Hindlimb muscle (tissue), 1 donor: ENCODE measurements around the gene FBXO5. TPM values are rescaled to one million over a fixed set of nuclear protein-coding genes. Genes with fewer than 3 reads are reported as not detected.
"Not testable (repeated sequence)": the region's sequence is repeated elsewhere in the genome, so short reads cannot be mapped to it uniquely, and the experiment has no call there.

Source experiments
- DNase-seq: peaks from one replicate; pipeline ENCODE4 v3.0.0-alpha.2; 2013
- polyA plus RNA-seq: library from polyadenylated mRNA; unstranded; fragments of 120-200 nt; gene quantifications from one replicate; pipeline ENCODE4 v1.2.1, GENCODE V29; 2013; ENCODE audit not compliant: insufficient read length

Gene FBXO5
- polyA plus RNA-seq, 1 donor: 11.7 TPM

- DNase-seq: no peak
These were observed 10.6 kb upstream of the FBXO5 start for GRCh38 chr6:152993431-152993830.

DNA sequence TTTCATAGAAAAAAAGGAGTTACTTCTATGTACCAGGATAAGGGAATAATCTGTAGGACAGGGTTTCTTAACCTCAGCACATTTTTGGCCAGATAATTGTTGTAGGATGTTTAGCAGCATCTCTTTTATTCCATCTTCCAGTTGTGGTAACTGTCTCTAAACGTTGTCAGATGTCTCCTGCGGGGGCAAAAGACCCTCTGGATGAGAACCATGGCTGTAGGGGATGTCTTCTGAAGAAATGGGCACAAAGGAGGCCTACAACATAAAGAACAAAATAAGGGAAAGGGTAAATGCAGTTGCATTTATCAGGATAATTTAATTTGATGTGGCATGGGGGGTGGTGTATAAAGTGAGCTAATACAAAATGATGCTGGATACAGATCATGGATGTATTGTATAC, 4.1 kb upstream of the FBXO5 start:
- no peak for DNase-seq

GRCh38 chr6:152985300-152985699, 2.5 kb upstream of the FBXO5 start:
- not testable (repeated sequence) for DNase-seq

GRCh38 chr6:152984513-152984872, 1.7 kb upstream of the FBXO5 start:
- DNase-seq: no peak

- peak; percentile 87 for DNase-seq
These were observed 1.0 kb upstream of the FBXO5 start for GRCh38 chr6:152983637-152984512.

- DNase-seq: no peak
These were observed 595 bp downstream of the FBXO5 start for GRCh38 chr6:152981989-152982903.

DNA sequence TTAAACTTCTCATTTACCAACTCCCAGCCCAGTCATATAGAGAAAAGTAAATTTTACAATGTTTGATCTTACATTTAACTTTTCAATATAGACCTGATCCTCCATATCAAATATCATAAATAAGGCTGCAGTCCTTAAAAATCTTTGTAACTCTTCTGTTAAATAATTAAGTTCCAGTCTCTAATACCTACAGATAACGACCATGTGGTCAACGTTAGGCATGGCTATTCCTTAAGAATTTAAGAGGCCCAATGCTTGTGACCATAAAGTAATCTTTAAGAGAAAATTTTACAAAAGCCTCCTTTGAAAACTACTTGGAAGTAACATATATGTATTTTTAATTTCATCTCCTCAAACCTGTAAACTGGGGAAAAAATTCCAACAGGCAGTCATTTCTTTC, 1.6 kb downstream of the FBXO5 start:
- DNase-seq: no peak

DNA sequence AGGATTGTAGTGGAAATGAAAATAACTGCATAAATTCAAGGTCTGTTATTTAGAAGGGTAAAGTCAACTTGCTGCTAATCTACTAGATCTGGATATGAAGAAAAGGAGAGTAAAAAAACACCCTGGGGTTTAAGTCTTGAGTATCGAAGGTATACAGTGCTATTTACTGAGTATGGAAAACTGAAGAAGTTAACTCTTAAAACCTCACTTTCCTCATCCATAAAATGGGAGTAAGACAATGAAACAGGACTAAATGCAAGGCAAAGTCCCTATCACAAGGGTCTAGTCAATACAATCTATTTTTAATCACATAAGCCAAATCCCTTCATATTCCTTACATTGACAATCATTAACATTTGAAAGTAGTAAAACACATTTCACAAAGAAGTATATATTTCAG, 2.2 kb downstream of the FBXO5 start:
- no peak for DNase-seq

DNA sequence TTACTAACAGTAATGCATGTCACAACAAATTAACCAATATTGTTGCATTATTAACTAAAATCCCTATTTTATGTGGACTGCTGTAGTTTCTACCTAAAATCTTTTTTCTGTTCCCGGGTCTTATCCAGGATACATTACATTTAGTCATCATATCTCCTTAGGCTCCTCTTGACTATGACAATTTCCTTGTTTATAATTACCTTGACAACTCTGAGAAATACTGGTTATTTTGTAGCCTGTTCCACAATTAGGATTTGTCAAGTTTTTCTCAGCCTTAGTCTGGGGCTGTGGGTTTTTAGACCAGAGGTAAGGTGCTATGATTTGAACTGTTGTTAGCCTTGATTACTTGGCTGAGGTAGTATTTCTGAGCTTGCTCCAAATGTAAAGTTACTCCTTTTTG, 3.7 kb downstream of the FBXO5 start:
- DNase-seq: no peak

GRCh38 chr6:152978058-152978457, 4.8 kb downstream of the FBXO5 start:
- DNase-seq: no peak

DNA sequence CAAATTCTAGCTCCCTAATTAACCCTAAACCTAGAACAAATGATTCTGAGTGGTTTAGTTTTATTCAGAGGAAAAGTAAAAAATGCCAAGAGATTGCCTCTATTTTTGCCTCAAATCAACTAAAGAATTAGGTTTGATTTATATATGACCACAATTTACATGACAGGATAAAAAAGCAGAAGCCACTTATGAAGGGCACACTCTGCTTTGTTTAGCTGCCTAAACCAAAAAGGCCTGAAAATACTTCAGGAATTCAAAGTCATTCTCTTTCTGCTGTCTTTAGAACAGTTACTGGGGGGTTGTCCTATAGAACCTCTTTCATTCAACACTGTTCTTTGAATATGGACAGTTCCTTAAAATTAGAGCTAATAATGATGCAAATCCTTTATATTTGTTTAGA, 5.3 kb downstream of the FBXO5 start:
- no peak for DNase-seq

GRCh38 chr6:152976749-152977148, 6.1 kb downstream of the FBXO5 start:
- DNase-seq: no peak

- no peak for DNase-seq
These were observed 7.5 kb downstream of the FBXO5 start for GRCh38 chr6:152975204-152975915.

DNA sequence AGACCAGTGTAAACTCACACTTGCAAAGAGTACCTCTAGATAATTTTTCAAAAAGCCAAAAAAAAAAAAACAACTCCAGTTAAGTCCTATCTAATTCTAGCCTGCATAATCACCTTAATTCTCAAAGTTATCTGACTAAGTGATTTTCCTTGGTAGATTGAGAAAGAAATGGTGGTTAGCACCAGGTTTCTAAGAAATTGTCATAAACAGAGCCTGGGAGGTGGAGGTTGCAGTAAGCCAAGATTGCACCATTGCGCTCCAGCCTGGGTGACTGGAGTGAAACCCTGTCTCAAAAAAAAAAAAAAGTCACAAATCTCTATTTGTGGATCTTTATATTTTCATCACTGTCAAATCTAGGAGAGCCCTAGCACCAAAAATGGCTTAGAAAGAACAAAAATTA, 8.9 kb downstream of the FBXO5 start:
- no peak for DNase-seq

- no peak for DNase-seq
These were observed 13.0 kb downstream of the FBXO5 start for GRCh38 chr6:152969688-152970418.

DNA sequence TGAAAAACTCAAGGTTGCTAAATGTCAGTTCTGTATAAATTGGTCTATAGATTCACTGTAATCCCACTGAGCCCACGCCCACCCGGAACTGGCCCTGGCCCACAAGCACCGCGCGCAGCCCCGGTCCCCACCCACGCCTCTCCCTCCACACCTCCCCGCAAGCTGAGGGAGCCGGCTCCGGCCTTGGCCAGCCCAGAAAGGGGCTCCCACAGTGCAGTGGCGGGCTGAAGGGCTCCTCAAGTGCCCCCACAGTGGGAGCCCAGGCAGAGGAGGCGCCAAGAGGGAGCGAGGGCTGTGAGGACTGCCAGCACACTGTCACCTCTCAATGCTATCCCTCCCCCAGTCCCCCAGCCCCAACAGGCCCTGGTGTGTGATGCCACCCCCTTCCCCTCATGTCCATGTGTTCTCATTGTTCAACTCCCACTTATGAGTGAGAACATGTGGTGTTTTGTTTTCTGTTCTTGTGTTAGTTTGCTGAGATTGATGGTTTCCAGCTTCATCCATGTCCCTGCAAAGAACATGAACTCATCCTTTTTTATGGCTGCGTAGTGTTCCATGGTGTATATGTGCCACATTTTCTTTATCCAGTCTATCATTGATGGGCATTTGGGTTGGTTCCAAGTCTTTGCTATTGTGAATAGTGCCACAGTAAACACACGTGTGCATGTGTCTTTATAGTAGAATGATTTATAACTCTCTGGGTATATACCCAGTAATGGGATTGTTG, 16.5 kb downstream of the FBXO5 start:
- not testable (repeated sequence) for DNase-seq

GRCh38 chr6:152959333-152959732, 23.5 kb downstream of the FBXO5 start:
- DNase-seq: no peak

DNA sequence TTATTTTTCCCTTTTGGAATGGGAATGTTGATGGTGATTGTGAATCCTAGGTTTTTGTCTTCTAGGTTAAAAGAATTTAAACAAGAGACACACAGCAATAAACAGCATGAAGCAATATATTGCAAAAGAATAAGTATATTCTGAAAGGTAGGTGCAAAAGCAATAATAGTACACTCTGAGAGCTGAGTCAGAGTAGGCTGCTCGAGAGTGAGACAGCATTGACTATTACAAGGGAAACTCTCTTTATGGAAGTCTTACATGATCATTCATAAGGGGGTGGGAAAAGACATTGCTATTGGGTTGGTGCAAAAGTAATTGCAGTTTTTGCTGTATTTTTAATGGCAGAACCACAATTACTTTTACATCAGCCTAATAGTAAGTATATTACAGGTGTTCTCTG, 25.0 kb downstream of the FBXO5 start:
- DNase-seq: no peak

GRCh38 chr6:152954443-152954842, 28.4 kb downstream of the FBXO5 start:
- DNase-seq: no peak

GRCh38 chr6:152952866-152953509, 29.9 kb downstream of the FBXO5 start:
- peak; percentile 9 for DNase-seq

- no peak for DNase-seq
These were observed 30.8 kb downstream of the FBXO5 start for GRCh38 chr6:152952045-152952444.
